GM19452 (cell line): Measurements from ENCODE around the gene FADD.

Experiments used
- ATAC-seq: cut with Tn5 transposase; IDR thresholded peaks from one replicate; pipeline ENCODE4 v1.9.1; 2021; ENCODE audit not compliant: unreplicated experiment

Gene FADD

DNA sequence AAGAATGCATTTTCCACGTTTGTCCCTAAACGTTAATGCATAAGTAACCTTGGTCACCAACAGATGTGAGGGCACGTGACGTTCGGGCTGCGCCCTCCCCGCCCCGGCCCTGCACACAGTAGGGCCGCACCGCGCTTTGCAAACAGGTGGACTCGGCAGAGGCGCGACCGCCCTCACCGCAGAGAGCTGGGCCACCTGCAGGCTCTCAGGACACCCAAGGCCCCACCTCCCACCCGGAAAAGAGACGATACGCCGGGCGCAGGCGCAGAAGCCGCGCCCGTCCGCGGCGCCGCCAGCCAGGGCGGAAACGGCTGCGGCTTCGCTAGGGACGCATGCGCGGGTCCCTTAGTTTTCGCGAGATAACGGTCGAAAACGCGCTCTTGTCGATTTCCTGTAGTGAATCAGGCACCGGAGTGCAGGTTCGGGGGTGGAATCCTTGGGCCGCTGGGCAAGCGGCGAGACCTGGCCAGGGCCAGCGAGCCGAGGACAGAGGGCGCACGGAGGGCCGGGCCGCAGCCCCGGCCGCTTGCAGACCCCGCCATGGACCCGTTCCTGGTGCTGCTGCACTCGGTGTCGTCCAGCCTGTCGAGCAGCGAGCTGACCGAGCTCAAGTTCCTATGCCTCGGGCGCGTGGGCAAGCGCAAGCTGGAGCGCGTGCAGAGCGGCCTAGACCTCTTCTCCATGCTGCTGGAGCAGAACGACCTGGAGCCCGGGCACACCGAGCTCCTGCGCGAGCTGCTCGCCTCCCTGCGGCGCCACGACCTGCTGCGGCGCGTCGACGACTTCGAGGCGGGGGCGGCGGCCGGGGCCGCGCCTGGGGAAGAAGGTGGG is at the start of gene FADD:
FADD (plus strand) TSS at position 377 of the 831 bp plus-strand sequence; CDS start at position 541, 164 bp downstream.
- ATAC-seq: peak; percentile 83

DNA sequence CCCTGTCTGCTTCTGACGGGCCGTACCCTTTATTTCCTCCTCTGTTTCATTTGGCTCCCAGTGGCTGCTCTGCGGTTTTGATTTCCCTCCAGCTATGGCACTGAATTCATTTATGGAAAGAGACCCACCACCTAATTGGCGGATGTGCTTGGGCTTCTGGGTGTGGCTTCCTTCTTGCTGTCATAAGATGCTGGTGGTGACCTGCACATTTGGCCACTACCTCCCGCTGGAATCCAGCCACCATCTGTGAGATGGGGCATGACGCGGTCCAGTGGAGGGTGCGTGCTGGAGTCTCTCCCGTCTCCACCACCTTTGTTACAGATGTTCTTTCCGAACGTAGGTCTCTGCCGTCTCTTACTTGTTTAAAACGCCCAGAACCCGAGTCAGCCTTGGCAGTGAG is 47.7 kb upstream of the FADD start:
- no peak for ATAC-seq

- no peak for ATAC-seq
Observed at GRCh38 chr11:70156291-70157037, 46.6 kb upstream of the FADD start.

DNA sequence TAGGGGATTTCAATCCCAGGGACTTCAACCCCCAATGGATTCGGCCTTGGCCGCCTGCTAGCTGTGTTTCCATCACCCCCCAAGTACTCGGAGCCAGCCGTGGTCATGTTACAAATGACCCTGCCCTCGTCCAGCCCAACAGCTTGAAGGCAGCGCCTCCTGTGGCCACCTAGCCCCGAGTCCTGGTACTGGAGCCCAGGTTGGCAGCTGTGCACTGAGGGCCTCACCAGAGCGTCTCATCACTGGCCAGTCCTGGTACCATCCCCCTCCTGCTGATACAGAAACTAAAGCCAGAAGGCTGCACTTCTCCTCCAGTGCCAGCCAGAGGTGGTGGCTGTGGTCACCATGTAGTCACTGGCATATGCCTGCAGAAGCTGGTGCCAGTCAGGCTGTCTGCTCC is 44.9 kb upstream of the FADD start:
- no peak for ATAC-seq

- no peak for ATAC-seq
Observed at GRCh38 chr11:70158757-70159389, 44.2 kb upstream of the FADD start.

DNA sequence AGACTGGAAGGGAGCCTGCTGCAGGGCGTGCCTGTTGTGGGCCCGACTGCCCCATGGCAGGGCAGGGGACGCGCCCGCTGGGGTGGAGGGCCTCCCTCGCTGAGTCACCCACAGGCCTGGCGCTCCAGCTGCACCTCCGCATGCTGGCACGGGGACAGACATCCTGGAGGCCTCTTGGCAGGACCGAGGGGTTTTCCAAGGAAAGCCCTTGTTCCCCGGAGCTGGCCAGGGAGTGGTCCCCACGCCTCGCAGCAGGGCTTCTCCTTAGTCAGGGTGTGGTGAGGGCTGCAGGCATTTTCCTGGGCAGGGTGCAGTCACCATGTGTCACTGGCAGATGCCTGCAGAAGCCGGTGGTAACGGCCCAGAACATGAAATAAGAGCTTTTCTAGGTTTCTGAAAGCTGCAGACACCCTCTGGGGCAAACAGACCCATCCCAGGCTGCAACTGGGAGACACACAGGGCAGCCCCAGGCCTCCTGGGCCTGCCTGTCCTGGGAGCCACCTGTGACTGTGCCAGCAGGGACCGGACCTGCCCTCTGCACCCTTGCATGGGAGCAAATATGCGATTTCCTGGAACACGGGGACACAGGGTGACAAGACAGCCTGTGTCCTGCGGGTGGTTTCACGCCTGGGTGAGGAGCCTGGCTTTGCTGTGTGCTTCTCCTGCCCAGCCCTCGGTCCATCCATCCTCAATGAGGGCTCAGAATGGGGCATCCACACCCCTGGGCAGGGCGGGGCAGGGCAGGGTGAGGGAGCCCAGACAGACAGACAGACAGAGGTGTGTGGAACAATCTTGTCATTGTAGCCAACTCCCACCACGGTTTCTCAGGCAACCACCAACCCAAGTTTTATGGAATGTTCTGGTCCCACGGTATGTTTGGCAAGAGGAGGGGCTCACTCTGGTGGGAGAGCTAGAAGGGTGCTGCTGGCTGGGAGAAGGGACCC is 43.2 kb upstream of the FADD start:
- no peak for ATAC-seq

DNA sequence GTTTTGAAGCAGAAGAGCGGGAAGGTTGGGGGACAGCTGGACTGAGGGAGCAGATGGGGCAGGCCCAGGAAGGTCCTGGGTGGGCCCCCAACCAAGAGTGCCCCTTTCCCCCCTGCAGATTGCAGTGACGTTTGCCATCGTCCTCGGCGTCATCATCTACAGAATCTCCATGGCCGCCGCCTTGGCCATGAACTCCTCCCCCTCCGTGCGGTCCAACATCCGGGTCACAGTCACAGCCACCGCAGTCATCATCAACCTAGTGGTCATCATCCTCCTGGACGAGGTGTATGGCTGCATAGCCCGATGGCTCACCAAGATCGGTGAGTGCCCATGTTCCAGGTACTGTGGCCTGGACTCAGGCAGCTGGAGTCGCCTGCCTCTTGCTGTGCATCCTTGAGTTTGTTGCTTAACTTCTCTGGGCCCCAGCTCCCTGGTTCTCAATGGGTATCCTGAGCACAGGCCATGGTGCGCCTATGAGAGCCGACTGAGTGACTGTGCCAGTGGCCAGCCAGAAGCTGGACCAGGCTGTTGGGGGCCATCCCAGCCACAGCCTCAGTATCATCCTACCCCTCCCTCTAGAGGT is 42.0 kb upstream of the FADD start:
- ATAC-seq: no peak

- ATAC-seq: no peak
Observed at GRCh38 chr11:70164705-70165104, 38.4 kb upstream of the FADD start.

DNA sequence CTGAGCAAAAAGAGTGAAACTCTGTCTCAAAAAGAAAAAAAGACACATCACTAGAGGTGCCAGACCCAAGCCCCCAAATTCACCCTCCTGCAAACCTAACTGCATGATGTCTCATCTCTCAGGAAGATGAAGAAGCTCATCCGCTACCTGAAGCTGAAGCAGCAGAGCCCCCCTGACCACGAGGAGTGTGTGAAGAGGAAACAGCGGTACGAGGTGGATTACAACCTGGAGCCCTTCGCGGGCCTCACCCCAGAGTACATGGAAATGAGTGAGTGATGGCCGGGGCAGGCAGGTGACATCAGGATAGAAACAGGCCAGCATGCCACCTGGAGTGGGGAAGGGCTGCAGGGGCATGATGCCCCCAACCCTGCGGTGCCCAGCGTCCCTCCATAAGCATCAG is 36.0 kb upstream of the FADD start:
- no peak for ATAC-seq

GRCh38 chr11:70167723-70168404 is 35.2 kb upstream of the FADD start:
- ATAC-seq: no peak

- ATAC-seq: no peak
Observed at GRCh38 chr11:70168405-70168754, 34.7 kb upstream of the FADD start.

DNA sequence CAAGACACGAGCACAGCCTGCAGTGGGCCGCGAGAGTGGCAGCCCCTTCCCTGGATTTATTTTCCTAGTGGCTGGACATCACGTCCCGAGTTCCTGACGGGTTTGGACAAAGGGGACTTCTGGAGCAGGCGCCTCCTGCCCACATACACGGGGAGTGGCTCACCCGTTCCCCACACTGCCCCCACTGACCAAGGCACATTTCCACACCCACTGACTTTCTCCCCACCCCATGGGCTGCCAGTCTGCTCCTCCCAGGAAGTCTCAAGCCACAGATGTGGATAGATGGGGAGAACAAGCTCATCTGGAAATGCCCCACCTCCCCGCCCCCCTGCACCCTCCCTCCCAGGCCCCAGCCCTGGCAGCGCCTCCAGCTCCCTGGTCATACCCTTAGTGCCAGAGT is 34.0 kb upstream of the FADD start:
- ATAC-seq: no peak

GRCh38 chr11:70169632-70170031 is 33.5 kb upstream of the FADD start:
- no peak for ATAC-seq

DNA sequence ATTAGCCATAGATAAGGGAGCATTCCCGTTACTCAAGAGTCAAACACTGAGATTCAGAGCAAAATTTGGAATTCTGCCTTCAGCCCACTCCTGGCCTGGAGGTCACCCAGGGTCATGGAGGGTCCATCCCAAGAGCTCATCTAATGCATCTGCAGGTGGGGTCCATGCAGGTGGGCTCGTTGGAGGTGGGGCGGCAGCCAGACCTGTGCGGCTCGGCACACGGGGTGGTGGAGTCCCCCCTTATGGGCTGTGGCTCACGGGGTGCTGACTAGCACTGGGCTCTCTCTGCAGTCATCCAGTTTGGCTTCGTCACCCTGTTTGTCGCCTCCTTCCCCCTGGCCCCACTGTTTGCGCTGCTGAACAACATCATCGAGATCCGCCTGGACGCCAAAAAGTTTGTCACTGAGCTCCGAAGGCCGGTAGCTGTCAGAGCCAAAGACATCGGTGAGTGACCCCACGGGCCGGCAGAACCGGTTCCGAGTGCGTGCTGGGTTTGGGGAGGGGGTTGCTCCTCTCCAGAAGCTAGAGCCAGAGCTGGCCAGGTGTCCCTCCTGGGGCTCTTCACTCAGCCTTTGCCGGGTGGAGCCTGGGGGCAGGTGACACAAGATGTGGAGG is 32.4 kb upstream of the FADD start:
- no peak for ATAC-seq

- ATAC-seq: no peak
Observed at GRCh38 chr11:70173018-70173417, 30.1 kb upstream of the FADD start.

GRCh38 chr11:70174547-70175235 is 28.4 kb upstream of the FADD start:
- ATAC-seq: no peak

DNA sequence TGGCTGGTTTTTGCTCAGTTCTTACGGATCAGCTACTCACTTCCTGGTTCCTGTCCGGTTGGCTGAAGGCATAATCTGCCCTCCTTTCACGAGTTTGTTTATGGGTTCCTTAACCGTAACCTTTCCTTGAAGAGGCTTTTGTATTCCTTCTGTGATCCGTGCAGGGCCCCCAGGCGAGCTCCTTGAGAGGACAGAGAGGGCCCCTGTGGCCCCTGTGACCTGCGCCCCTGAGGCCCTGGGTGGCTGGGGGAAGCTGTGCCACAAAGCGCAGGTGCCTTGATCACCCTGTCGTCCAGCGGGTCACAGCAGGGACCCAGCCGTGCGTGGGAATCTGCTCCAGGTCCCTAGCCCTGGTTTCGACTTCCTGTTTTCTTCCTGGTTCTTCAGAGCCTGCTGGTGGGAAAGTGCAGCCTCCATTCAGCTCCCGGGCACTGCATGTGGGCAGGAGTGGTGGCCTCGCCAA is 27.8 kb upstream of the FADD start:
- ATAC-seq: no peak

DNA sequence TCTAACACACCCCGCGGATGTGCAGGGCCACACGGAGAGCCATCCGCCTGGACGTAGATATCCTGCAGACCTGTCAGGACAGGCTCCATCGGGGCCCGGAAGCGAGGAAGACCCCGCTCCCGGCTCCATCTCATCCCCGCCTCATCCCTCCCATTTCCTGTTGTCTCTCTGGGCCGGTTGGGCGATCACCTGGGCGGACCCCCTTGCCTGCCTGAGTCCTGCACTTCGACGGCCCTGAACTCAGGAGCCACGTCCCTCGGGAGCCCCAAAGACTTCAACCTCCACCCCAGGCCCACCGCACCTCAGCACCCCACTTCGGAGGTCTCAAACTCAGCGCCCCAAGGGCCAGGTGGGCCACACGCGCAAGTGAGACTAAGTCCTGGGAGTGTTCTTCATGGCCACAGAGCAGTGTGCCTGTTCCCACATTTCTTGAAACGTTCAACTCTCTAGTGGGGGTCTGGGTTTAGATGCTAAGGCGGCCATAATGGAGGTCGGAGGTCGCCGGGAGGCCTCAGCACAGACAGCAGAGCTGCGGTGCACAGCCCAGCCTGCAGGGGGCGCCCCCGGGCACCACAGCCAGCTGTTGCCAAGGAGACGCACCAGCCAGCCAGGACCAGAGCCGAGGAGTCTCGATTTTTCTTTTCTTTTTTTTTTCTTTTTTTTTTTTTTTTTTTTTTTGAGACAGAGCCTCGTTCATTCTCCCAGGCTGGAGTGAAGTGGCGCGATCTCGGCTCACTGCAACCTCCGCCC is 26.0 kb upstream of the FADD start:
- ATAC-seq: no peak
